Activated effector memory CD4-positive, alpha-beta T cell treated with Interleukin-2 at 50 U/mL for 16 hours (primary cell): ENCODE data around the gene HOXD11.

Source experiments
- DNase-seq: peaks from one replicate; pipeline ENCODE4 v3.0.0-alpha.2; 2020

Gene HOXD11

DNA sequence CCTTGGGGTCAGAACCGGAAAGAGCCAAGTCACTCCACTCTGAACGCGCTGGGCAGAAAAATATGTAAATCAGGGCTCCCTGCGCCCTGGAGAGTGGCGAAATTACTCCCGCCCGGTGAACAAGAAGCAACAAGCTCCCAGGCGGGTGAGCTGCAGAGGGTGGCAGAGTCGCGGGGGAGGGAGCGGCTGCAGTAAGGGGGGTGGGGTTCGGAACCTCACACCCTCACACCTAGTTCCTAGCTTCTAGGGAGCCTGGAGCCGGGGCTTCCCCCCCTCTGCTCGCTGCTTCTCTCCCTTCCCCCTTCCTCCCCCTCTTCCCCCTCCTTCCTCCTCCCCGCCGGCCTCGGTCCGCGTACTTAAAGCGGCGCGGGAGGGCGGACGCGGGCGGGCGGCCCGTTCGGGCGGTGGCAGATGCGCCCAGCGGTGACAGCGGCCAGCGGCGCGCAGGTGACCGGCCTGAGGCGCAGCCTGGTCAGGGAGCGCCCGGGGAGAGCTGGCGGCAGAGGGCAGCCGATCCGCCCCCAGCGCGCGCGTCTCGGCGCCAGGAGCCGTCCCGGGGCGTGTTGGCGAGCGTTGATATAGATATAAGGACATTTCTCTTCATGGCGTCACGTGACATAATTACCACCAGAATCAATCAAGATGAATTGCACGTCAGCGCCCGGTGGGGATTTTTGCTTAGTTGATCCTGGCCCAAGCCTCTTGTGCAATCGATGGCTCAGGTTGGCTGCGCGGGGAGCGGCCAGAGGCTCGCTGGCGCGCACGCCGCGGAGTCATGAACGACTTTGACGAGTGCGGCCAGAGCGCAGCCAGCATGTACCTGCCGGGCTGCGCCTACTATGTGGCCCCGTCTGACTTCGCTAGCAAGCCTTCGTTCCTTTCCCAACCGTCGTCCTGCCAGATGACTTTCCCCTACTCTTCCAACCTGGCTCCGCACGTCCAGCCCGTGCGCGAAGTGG, at the start of gene HOXD11:
Gene HOXD11 (plus strand): TSS at position 700 of the 959 bp plus-strand sequence. CDS start 76 bp downstream, at position 776.
- no peak for DNase-seq

DNA sequence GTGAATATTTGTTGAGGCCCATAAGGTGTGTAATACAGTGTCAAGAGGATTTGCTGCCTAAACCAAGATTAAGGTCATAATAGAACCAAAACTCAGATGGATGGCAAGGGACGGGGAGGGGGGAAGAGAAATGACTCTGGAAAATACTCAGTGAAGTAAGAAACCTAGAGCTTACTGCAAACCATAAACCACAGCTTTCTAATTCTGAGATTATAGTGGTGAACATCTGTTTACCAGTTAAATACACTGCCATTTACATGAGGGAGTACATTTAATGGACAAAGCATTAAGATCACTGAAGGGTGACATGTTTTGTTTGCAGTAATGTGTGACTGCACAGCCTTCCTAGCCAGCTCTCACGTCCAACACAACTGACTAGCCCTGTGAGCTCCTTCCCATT, 43.1 kb upstream of the HOXD11 start:
- no peak for DNase-seq

DNA sequence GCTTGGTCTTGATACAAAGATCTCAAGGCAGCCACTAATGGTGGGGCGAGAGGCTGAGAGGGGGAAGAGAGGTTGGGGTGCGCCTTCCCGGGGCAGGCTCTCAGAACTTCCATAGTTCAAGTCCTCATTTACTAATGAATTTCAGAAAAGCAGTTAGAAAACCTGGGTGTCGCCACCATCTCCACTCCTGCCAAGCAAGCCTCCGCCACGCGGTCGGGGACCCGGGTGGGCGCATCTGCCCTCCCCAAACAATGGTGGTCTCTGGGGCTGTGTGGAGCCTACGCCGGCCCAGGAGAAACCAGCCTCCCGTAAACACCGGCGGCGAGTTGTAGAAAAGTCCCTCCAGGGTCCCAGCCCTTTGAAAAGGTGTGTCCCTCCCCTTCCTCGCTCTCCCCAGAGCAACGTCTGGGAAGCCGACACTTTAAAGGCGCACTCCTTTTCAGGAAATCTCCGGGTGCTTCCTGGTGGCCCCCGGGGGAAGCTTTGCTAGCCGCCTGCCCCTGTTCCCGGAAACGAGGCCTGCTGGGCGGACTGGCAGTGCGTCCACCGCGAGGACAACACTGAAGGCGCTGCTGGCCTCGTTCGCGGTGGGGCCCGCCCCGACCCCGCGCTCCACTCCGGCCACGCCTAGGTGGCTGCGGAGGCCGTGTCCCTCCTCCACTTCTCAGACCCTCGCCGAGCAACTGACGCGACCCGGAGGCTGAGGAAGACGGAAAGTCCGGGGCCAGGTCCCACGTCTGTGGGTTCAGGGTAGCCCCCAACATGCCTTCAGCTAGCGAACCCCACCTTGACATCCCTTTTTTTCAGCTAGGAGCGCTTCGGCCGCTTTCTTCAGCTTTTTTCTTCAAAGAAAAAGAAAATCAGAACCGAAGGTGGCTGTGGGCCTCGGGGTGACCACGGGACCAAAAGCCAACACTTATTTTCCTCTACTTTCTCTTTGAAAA, 40.2 kb upstream of the HOXD11 start:
- DNase-seq, result no peak

DNA sequence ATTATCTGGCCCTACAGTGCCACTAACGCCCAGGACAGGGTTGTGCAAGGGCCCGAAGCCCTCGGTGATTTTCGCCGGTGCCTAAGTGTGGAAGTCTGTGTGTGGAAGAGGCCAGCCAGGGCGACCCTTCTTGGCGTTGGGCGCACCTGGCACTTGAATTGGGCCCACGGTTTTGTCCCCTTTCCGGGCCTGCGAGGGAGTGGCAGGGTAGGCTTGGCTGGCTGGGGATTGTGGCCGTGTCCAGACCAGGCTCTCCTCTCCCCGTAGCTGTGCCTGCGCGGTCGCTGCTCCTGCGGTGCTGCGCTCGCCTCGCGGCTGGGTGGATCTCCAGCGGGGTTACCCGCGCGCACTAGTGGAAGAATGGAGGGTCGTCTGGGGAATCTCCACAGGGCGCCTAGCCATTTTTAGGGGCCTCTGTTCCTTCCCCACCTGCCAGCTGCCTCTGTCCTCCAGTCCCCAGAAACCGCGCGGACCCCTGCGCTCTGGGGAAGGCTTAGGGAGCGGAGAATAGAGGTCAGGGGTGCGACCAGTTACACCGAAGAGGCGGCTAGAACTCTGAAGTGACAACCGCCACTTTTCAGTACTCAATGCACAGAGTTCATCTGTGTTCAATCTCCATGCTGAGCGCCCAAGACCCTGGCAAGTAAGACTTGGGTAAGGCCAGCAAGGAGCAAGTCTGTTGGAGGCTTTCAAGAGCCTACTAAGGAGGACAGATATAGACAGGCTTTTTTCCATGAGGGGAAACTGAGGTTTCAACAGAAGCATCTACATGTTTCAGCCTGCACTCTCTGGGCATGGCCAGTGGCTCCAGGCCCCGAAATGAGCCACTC, 39.3 kb upstream of the HOXD11 start:
- no peak for DNase-seq

DNA sequence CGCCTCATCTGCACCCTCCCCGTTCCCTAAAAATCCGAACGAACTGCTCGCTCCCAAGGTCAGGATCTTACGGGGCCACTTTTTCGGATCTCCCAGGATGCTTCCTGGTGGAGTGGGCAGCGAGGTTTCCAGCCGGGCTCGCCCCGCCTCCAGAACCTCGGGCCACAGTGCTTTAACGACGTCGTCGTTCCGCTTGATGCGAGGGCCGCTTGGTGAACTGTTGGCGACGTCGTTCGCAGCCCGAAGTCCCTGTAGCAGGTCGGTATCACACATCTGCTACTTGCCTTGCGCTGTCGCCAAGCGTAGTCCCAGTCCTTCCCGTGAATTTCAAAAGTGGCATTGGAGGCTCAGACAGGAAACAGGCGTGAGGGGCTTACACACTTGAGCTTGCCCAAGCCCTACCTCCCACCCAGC, 38.7 kb upstream of the HOXD11 start:
- no peak for DNase-seq

DNA sequence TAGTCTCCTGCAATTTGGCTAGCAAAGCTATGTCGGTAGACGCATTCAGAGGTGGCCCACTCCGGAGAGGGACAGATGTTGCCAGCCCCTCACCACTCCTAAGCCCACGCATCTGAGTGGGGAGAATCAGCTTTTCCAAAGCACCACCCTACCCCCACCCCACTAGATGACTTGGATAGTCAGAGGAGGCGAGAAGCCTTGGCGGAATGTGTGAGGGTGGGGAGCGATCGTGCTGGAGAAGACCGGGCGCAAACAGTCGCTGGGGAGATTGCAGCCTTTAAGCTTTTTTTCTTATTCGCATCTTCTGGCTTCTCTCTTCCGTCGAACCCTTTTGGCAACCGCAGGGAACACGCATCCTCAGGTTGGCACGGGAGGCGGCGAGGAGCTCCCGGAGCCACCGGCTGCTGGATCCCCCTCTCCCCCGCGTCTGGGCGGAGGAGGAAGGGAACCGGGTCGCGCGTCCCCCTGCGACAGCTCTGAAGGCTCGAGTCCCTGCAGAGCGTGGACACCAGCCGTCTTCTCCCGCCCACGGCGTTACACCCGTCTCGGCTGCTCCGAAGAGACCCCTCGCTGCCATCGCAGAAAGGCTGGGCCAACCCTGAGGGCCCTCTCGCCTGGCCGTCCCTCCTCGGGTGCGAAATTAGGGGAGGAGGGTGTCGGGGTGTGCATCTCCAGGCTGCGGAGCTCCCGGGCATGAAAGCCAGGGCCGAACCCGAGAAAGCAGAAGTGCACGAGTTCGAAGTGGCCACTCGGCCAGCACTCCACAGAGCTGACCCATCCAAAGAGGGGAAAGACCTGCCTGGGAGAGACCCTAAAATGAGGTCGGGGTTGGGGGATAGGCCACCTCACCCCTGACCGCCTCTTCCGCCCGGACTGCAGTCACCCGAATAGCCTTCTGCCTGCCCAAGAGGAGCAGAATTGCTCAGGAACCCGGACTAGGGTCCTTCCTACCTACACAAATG, 35.5 kb upstream of the HOXD11 start:
- DNase-seq, result no peak

DNA sequence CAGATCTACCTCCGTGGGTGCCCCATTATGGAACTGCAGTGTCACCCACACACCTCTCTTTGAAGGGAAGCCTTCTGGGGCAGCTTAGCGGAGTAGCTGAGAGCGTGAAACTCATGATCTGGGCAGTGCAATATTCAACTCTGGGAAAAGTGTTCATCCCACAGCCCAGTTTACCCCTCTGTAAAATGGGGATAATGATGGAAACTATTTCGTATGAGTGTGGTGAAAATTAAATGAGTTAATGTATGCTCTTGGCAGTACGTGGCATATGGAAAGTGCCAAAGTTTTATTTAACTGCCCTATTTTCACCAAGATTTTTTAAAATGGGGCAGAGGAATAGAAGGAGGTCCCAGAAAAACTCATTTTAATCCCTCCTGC, 34.8 kb upstream of the HOXD11 start:
- no peak for DNase-seq

DNA sequence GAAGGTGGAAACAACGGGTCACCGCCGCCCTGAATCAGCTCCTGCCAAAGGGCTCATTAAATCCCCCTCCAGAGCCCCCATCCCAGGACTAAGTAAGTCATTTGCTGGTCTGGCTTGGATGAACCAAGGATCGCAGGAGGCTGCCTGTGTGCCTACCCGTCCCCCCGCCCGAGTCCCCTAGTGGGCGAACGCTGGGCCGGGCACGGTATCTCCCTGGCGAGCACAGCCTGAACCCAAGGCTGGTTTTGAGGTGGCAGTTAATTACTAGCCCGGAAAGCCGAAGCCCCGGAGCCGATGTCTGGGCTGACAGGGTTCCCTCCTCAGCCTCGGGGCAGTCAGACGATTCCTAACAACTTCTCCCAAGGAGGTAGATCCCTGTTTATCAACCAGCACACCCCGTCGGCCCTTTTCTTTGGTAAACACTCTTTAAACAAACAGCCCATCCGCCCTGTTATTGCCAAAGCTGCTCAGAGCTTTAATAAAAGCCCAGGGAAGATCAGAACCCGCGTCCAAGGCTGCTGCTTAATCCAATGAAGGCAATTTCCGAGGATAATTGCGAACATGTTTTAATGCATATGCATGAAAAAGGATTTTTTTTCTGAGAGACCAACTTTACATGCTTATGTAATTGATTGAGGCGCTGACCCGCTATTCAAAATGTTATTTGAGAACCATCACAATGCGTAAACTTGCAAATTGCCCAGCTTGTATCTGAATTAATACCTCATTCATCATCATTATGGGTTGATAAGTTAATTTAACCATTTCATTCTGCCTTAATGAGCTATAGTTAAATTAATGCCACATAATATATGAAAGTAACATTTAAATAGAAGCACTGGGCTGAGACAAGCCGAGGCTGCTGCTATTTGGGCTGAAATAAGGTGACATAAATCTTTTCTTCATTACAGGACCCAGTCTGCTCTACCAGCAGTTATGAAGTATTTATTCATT, 33.9 kb upstream of the HOXD11 start:
- no peak for DNase-seq

DNA sequence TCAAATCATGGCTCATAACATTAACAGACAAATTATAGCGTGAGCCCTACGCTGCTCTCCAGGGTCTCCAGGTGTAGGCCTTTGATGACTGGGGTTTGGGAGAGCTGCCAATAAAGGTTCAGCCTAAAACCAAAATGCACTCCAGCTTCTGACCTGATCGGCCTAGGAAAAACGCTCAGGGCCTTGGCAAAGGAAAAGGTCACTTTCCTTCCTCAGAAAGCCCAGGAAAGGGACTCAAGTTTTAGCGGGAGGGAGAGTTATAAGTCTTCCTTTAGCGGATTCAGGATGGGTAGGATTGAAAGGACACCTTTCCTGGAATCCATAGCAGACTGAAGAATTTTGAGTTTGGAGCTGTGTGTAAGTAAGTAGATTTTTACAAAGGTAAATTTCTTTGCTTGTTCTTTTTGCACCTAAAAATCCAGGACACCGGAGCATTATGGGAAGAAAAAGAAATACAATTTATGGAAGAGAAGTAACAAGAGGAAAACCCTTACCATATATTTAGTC, 32.1 kb upstream of the HOXD11 start:
- no peak for DNase-seq

DNA sequence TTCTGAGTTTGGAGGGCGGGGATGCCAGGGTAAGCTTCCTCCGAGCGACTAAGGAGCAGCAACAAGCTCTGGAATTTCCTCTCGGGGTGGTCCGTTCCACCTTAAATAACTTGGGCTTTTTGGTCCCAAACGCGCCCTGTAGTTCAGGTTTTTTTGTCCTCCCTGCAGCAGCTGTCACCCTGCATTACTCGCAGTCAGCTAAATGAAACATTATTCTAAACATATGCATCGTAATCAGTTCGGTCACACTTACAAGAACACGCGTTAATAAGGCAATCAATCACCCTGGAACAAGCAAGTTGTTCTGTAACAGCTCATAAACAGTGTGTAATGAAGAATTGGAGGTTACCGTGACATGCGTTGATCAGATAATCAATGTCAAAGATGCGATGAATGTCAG, 31.6 kb upstream of the HOXD11 start:
- no peak for DNase-seq

DNA sequence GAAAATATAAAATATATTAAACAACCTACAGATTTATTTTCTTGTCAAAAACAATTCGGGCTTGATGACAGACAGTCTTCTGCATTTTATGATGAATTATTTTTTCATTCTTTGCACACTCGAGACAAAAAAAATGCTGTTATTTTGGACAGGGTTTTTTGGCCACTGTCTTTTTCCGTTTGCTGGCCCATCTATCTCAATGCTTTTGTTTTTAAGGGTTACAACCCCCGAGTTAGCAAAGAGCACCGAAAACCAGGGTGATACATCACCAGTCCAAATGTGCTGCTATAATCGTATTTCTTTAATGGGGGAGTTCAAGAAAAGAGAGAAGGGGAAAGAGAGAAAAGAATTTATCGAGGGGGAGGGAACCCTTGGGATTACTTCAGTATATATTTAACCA, 31.0 kb upstream of the HOXD11 start:
- DNase-seq, result no peak

DNA sequence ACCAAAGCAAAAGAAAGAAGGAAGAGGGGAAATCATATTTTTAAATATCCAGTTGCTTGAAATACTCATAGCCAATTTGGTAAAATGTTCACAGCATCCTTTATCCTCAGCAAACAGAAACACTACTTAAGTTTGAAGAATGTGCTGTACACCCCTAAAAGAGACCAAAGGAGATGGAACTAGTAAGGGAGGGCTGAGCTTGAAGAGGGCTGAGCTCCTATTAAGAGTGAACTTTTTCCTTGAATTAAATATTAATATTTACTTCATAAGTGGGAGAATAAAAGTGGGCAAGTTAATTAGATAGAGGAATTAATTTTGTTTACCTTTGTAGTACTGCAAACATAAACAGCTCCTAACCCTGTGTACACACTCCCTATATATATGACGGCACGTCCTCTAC, 30.3 kb upstream of the HOXD11 start:
- DNase-seq, result no peak

DNA sequence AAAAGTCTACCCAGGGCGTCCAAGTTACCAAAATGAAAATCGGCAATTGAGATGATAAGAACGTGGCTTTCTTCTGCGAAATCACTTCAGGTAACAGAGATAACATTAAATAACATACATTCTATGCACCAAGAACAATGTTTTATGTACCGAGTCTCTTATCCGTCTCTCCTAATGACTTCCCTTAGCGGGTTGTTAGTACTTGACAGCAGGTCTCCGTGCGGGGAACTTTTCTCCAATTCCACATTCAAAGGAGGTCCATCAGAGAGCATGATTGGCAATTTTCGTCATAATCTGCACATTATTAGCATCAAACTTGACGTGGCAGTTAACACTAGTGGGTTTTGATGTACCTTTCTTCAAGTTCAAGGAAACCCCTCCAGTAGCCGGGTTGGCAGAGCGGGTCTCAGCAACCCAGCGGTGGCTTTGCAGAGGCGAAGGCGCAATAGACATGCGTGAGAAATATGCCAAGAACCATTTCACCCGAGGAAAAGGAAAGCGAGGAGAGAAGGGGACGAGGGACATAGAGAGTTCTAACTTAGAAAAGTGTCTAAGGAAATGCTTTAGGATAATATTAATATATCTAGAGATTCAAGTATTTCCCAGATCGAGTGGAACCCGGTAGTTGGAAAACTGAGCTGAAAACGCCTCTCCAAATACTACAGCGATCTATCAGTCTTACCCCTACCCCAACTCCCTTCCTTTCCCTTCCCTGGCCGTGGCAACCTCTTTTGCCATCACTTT, 28.4 kb upstream of the HOXD11 start:
- DNase-seq, result no peak

DNA sequence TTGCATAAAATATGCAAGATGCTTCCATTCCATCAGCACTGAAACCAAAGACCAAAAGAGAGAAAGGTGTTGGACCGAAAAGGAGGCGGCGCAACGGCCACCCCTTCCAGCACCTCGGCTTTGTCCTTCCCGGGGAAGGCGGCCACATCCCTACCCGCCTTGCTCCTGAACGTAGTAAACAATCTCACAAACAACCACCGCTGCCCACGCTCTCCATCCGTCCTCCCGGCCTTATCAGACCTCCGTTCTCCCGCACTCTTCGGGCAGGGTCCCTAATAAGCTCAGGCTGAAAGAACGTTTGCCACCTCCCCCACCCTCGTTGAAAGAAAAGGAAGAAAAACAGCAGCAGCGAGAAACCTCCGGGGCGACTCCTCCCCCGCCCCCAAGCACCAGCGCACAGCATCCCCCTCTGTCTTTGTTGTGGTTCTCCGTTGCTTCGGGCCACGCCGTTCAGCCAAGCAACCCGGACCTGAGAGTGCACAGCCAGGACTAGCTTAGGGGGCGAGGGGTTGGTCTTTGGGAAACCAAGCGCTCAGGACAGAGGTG, 27.7 kb upstream of the HOXD11 start:
- no peak for DNase-seq

DNA sequence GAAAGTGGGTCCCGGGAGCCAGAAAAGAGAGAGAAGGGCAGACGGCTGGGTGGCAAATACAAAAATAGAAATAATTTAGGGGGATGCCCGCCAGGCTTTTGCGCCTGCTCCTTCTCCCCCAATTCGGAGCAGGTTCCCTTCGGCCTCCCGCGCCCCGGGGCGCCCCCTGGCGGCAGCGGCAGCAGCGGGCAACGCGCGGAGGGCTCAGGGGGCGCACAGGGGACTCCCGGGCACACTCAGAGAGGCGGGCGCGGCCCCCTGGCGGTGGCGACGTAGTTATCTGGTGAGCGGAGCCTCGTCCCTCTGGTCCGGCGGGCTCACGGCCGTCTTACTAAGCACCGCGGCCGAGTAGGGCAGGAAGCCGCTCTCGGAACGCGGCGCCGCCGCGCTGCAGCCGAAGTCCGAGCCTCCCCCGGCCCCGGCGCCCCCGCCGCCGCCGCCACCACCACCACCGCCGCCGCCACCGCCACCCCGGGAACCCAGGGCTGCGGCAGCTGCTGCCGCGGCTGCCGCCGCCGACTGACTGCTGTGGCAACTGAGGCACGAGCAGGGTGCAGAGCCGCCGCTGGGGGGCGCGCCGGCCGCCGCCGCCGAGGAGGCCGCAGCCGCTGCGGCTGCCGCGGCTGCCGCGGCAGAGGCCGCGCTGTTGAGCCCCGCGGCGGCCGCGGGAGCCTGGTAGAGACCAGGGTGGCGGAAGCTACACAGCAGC, 27.1 kb upstream of the HOXD11 start:
- no peak for DNase-seq

DNA sequence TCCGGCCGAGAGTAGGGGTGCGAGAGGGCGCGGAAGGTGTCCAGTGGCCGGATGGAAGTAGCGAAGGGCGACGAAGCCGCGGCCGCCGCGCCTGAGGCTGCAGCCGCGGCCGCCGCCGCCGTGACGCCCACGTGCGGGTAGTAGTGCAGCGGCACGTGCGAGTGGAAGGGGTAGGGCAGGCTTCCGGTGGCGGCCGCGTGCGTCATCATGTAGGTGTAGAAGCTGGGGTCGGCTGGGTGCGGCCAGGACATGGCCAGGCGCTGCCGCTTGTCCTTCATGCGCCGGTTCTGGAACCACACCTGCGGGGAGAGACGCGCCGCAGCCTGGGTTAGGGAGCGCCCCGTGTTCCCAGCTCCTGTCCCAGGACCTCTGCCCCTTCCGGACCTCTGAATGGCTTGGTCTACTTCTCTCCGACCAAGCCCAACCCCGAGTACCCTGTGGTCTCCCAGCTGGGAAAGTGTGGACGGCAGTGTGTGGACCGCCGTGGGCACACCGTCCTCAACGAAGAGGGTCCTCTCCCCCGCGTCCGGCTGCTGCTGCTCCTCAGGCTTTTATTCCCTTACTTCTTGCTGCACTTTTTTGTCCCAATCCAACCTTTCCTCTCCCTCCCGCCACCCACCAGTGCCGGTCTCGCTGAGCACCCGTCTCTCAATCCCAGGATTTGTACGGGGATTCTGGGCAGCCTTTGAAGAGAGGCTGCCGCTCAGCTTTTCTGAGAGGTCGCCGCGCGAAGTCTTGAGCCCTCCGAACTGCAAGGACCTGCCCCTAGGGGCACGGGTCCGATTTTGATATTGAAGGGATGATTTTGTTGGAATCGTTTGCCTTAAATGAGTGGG, 26.3 kb upstream of the HOXD11 start:
- DNase-seq, result no peak

DNA sequence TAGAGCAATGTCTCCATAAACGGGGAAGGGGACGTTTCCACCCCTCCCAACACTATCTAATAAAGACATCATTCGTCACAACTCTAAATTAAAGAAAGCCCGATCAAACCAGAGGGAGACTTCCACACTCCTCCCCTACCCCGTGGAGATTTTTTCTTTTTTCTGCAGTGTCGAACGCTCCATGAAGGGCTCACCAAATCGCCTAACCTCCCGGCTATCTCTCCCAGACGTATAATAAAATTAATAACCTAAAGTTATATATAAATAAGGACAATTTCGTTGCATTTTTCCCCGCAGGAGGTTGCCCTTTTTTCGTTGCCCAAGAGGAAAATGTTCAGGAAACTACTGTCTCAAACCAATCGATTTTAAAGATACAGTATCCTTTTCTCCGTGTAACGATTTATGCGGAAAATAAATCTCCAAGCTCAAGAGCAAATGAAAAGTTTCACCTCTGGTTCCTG, 25.7 kb upstream of the HOXD11 start:
- no peak for DNase-seq
